Adipocyte (in vitro differentiated cells): ENCODE results near the gene RFLNA.

ENCODE experiments used
- DNase-seq: peaks from one replicate; pipeline ENCODE4 v3.0.0-alpha.2; 2015; ENCODE audit warnings: low read depth
- H3K27me3 ChIP-seq: replicated peaks from 2 replicates; pipeline ENCODE4 v1.7.0; 2013; ENCODE audit warnings: mild to moderate bottlenecking, low read length, moderate library complexity; ENCODE audit not compliant: control insufficient read depth, insufficient read depth
- H3K36me3 ChIP-seq: 2 replicates; pipeline ENCODE4 v1.7.0; 2013; ENCODE audit warnings: low read length, mild to moderate bottlenecking, moderate library complexity; ENCODE audit not compliant: control insufficient read depth, insufficient read depth, severe bottlenecking
- H3K4me1 ChIP-seq: 2 replicates; pipeline ENCODE4 v1.7.0; 2013; ENCODE audit warnings: mild to moderate bottlenecking, low read length, moderate library complexity; ENCODE audit not compliant: control insufficient read depth, insufficient read depth
- H3K4me3 ChIP-seq: 2 replicates; pipeline ENCODE4 v1.7.0; 2013; ENCODE audit warnings: mild to moderate bottlenecking, low read length, moderate library complexity
- H3K9ac ChIP-seq: 2 replicates; pipeline ENCODE4 v1.7.0; 2013; ENCODE audit warnings: mild to moderate bottlenecking, low read length, moderate library complexity
- H3K9me3 ChIP-seq: 2 replicates; pipeline ENCODE4 v1.7.0; 2013; ENCODE audit warnings: mild to moderate bottlenecking, low read length, moderate library complexity; ENCODE audit not compliant: control insufficient read depth

RFLNA gene

GRCh38 chr12:124344526-124344925, 49.6 kb downstream of the RFLNA start:
- no peak overlapping the region for H3K4me3 ChIP-seq
- H3K4me1 ChIP-seq, result no peaks in the 10 kb centered on the region
- no peaks in the 10 kb centered on the region for H3K27me3 ChIP-seq
- no peaks in the 10 kb centered on the region for H3K9me3 ChIP-seq
- no peak for DNase-seq
- peaks cover 97% of the 10 kb centered on the region for H3K36me3 ChIP-seq
- H3K9ac ChIP-seq, result no peak overlapping the region

GRCh38 chr12:124345795-124346194, 50.9 kb downstream of the RFLNA start:
- H3K36me3 ChIP-seq, result peaks cover 99% of the 10 kb centered on the region

GRCh38 chr12:124346425-124347168, 51.7 kb downstream of the RFLNA start:
- no peaks in the 10 kb centered on the region for H3K9me3 ChIP-seq
- H3K4me3 ChIP-seq, result no peak overlapping the region
- no peaks in the 10 kb centered on the region for H3K27me3 ChIP-seq
- DNase-seq, result no peak
- peaks cover 99% of the 10 kb centered on the region for H3K36me3 ChIP-seq
- no peaks in the 10 kb centered on the region for H3K4me1 ChIP-seq
- no peak overlapping the region for H3K9ac ChIP-seq

More at GRCh38 chr12:124345795-124346194, 50.9 kb downstream of the RFLNA start:
- Histone ChIP-seq H3K9ac (no peak overlapping the region), H3K27me3 (no peaks in the 10 kb centered on the region), H3K4me1 (no peaks in the 10 kb centered on the region), H3K9me3 (no peaks in the 10 kb centered on the region), H3K4me3 (no peak overlapping the region)
- no peak for DNase-seq

GRCh38 chr12:124347335-124347734, 52.4 kb downstream of the RFLNA start:
- Histone ChIP-seq H3K9me3 (no peaks in the 10 kb centered on the region), H3K9ac (no peak overlapping the region), H3K4me3 (no peak overlapping the region), H3K4me1 (peaks cover 4% of the 10 kb centered on the region), H3K27me3 (no peaks in the 10 kb centered on the region), H3K36me3 (peaks cover 100% of the 10 kb centered on the region)
- no peak for DNase-seq

GRCh38 chr12:124347805-124348658, 53.1 kb downstream of the RFLNA start:
- Histone ChIP-seq H3K4me3 (no peak overlapping the region), H3K9me3 (no peaks in the 10 kb centered on the region), H3K4me1 (peaks cover 11% of the 10 kb centered on the region), H3K36me3 (peaks cover 100% of the 10 kb centered on the region), H3K27me3 (no peaks in the 10 kb centered on the region), H3K9ac (no peak overlapping the region)
- peak; percentile 25 for DNase-seq

- Histone ChIP-seq H3K36me3 (peaks cover 100% of the 10 kb centered on the region), H3K4me1 (peaks cover 19% of the 10 kb centered on the region), H3K27me3 (no peaks in the 10 kb centered on the region), H3K9ac (no peak overlapping the region), H3K4me3 (no peak overlapping the region), H3K9me3 (no peaks in the 10 kb centered on the region)
- DNase-seq, result no peak
Measured at GRCh38 chr12:124348659-124349380, 53.9 kb downstream of the RFLNA start.

- Histone ChIP-seq H3K9me3 (no peaks in the 10 kb centered on the region), H3K4me3 (no peak overlapping the region), H3K4me1 (peaks cover 21% of the 10 kb centered on the region), H3K9ac (no peak overlapping the region), H3K27me3 (no peaks in the 10 kb centered on the region), H3K36me3 (peaks cover 98% of the 10 kb centered on the region)
- DNase-seq, result no peak
Measured at GRCh38 chr12:124350491-124350890, 55.6 kb downstream of the RFLNA start.

GRCh38 chr12:124351422-124351821, 56.5 kb downstream of the RFLNA start:
- DNase-seq, result no peak
- no peak overlapping the region for H3K4me3 ChIP-seq
- H3K9me3 ChIP-seq, result no peaks in the 10 kb centered on the region
- no peaks in the 10 kb centered on the region for H3K27me3 ChIP-seq
- H3K36me3 ChIP-seq, result peaks cover 98% of the 10 kb centered on the region
- H3K9ac ChIP-seq, result no peak overlapping the region
- peaks cover 21% of the 10 kb centered on the region for H3K4me1 ChIP-seq

GRCh38 chr12:124352257-124352656, 57.4 kb downstream of the RFLNA start:
- no peaks in the 10 kb centered on the region for H3K27me3 ChIP-seq
- H3K9ac ChIP-seq, result peak overlapping the region; percentile 46
- peaks cover 98% of the 10 kb centered on the region for H3K36me3 ChIP-seq
- no peak overlapping the region for H3K4me3 ChIP-seq
- H3K9me3 ChIP-seq, result no peaks in the 10 kb centered on the region
- DNase-seq, result no peak
- peaks cover 21% of the 10 kb centered on the region for H3K4me1 ChIP-seq

- peaks cover 21% of the 10 kb centered on the region for H3K4me1 ChIP-seq
- H3K36me3 ChIP-seq, result peaks cover 98% of the 10 kb centered on the region
- H3K9ac ChIP-seq, result no peak overlapping the region
- no peak for DNase-seq
- no peaks in the 10 kb centered on the region for H3K9me3 ChIP-seq
- no peaks in the 10 kb centered on the region for H3K27me3 ChIP-seq
- no peak overlapping the region for H3K4me3 ChIP-seq
Measured at GRCh38 chr12:124352839-124353238, 57.9 kb downstream of the RFLNA start.

GRCh38 chr12:124354400-124354799, 59.5 kb downstream of the RFLNA start:
- H3K36me3 ChIP-seq, result peaks cover 96% of the 10 kb centered on the region
- H3K4me3 ChIP-seq, result no peak overlapping the region
- no peaks in the 10 kb centered on the region for H3K9me3 ChIP-seq
- peaks cover 28% of the 10 kb centered on the region for H3K4me1 ChIP-seq
- H3K27me3 ChIP-seq, result no peaks in the 10 kb centered on the region
- no peak overlapping the region for H3K9ac ChIP-seq
- no peak for DNase-seq
